Astrocyte of the cerebellum (primary cell): Measurements from ENCODE around the gene KIAA0040.

Experiments
- DNase-seq: peaks from one replicate; pipeline ENCODE4 v3.0.0-alpha.2; 2011; ENCODE audit warnings: low read depth
- H3K4me3 ChIP-seq: 2 replicates; pipeline ENCODE4 v1.5.1; 2011; ENCODE audit warnings: mild to moderate bottlenecking, low read depth, low read length, moderate library complexity
- CTCF ChIP-seq: IDR thresholded peaks from 2 replicates; pipeline ENCODE4 v1.5.1; 2012; ENCODE audit warnings: low read length, low read depth, moderate library complexity, mild to moderate bottlenecking; ENCODE audit errors: missing control alignments
- in situ Hi-C: cut with HindIII; loops from 2 replicates; pipeline ENCODE4 v1.10.0; 2017; ENCODE audit warnings: low sequenced_read_pairs

Gene KIAA0040

DNA sequence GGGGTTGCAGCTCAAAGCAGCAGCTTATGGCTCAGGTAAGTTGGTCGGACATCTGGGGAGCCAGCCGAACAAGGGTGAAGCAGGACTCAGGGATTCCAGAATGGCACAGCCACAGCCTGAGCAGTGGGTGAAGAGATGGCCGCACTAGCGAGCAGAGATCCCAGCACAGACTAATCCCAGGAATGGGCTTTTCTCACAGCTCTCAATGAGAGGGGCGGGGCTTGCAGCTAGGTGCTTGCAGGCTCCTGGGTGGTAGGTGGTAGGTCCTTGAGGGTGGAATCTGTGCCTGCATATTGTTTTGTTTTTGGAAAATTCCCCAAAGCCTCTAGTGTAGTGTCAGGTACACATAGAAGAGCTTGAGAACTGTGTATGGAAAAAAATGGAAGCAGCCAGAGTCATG, 9.0 kb downstream of the KIAA0040 start:
- in situ Hi-C loops, result no loop called here
- no peak for DNase-seq
- TF ChIP-seq CTCF, result no peak
- no peak overlapping the region for H3K4me3 ChIP-seq

GRCh38 chr1:175182201-175182746, 10.3 kb downstream of the KIAA0040 start:
- in situ Hi-C loops, result no loop called here
- DNase-seq, result no peak
- no peak for TF ChIP-seq CTCF
- H3K4me3 ChIP-seq, result no peak overlapping the region

- DNase-seq, result no peak
- no peak overlapping the region for H3K4me3 ChIP-seq
- in situ Hi-C loops, result no loop called here
- no peak for TF ChIP-seq CTCF
Measured at GRCh38 chr1:175179837-175180590, 12.6 kb downstream of the KIAA0040 start.

GRCh38 chr1:175178456-175178855, 14.1 kb downstream of the KIAA0040 start:
- DNase-seq, result no peak
- no peak for TF ChIP-seq CTCF
- in situ Hi-C loops, result no loop called here

DNA sequence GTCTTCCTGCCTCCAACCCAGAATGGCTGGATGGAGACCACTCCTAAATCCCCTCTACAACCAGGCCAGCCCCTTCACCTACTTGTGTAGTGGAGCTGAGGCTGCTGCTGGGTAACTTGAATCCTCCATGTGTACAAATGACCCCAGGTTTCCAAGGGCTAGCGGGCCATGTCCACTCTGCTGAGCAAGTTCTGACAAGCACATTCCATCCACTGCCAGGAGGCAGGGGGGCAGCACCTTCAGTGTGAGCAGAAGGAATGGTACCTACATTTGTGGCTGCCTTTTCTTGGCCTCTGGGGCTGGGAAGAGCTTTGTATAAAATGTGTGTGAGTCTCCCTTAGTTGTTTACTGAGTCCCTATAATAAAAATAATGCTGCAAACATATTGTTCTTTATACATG, 14.5 kb downstream of the KIAA0040 start:
- no peak for TF ChIP-seq CTCF
- in situ Hi-C loops, result no loop called here
- DNase-seq, result no peak
- no peak overlapping the region for H3K4me3 ChIP-seq

More at GRCh38 chr1:175178456-175178855, 14.1 kb downstream of the KIAA0040 start:
- no peak overlapping the region for H3K4me3 ChIP-seq

DNA sequence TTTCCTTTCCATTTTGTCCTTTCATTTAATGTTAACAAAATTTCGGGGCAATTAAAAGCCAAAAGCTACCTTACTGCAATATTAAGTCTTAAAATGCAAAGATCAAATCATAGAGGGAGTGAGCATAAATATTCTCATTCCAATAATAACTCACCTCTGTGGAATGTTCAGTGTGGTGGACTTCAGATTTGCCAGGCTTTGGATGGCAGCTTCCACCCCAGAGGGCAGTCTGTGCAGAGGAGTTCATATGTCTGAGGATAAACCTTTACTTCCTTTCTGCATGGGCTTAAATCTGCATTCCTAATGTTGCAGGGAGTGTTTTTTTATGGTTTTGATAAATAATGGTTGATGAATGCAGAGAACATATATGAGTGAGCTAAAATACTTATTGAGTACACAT, 16.3 kb downstream of the KIAA0040 start:
- no peak for TF ChIP-seq CTCF
- DNase-seq, result no peak
- in situ Hi-C loops, result no loop called here
- H3K4me3 ChIP-seq, result no peak overlapping the region
